ENCODE data around the gene SLC25A23.

SLC25A23 gene

DNA sequence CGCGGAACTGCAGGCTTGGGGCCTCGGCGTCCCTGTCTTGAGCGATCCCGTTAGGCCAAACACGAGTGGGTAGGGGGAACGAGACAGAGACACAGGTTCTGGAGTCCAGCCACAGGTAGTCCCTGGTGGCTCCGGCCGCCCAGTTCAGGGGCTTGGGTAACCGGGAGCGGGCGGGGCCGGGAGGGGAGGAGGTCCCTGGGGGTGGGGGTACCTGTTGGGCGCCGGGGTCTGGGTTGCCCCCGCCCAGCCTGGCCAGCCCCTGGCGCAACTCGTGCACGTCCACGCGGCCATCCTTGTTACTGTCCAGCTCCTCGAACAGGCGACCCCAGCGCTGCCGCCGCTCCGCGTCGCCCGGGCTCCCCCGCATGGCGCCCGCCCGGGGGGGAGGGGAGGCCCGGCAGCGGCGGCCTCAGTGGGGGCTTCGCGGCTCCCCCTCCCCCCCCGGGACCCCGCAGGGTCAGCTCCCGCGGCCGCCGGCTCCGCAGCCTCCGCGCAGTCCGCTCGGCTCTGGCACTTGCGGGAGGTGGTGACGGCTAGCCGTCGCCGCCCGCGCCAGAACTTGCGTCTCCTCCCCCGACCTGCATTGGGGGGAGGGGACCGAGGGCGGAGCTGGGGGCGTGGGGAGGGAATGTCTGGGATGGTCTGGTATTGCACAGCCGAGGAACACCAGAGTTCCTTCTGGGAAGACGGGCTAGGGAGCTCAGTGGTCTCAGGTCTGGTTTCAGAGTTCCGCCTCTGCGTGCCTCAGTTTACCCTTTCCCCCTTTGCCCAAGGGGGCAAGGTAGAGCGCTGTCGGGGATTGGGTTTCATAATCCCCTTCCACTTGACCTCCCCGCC, at the start of gene SLC25A23:
TSS of gene SLC25A23 (minus strand) at position 531 of the 837 bp plus-strand sequence. CDS start at position 367, 164 bp downstream.
- H3K36me3 ChIP-seq (ENCODE audit: control insufficient read depth in 2 of 2, insufficient read depth in 1 of 2, low read length in 2 of 2) = peaks cover 0 to 29% of the 10 kb centered on the region in 2 experiments; a peak in 1 of 3 replicates
- CTCF ChIA-PET = interaction anchor here (0.6 to 0.7 kb wide), 4 partner anchors 86 to 1781 kb away, joined by 3 read pairs; no protein-coding TSS in a partner anchor
- H3K4me1 ChIP-seq (ENCODE audit: control insufficient read depth, insufficient read depth, low read length) = no peaks in the 10 kb centered on the region
- H3K4me3 ChIP-seq (ENCODE audit: low read depth, low read length) = peak within 1 kb of the TSS; percentile 62
- H3K9me3 ChIP-seq (ENCODE audit: control insufficient read depth, insufficient read depth, low read depth, low read length) = no peaks in the 10 kb centered on the region
- peak within 1 kb of the TSS; percentile 48; the same call in 1 of the 2 replicates for H3K27ac ChIP-seq (ENCODE audit: extremely low read depth, low read depth, low read length)
- POLR2A ChIA-PET = interaction anchor here (0.6 to 1.3 kb wide), 8 partner anchors 27 to 770 kb away, joined by 3 to 7 read pairs (median 4); partner anchors contain the start of genes ALKBH7, KHSRP, RPL36 and TNFSF9
- no peak for TF ChIP-seq ZNF658 (tag by site-specific recombination; IDR thresholded peaks at IDR 0.05)
- TF ChIP-seq ZNF341 (tag by site-specific recombination; IDR thresholded peaks at IDR 0.05; ENCODE audit: low read depth) = peak; percentile 89
- no peak for TF ChIP-seq ZNF596 (tag by site-specific recombination; IDR thresholded peaks at IDR 0.05)
- TF ChIP-seq EGR2 (tag by site-specific recombination; IDR thresholded peaks at IDR 0.05; ENCODE audit: low read depth) = peak; percentile 66
- no peak for TF ChIP-seq ZSCAN18 (tag by site-specific recombination; IDR thresholded peaks at IDR 0.05)
- 0 out of 2 replicates have a peak, but pooled peaks have one; percentile 4 for TF ChIP-seq SCRT1 (tag by site-specific recombination; IDR thresholded peaks at IDR 0.05; ENCODE audit: borderline replicate concordance)
- TF ChIP-seq, protein P1, sequence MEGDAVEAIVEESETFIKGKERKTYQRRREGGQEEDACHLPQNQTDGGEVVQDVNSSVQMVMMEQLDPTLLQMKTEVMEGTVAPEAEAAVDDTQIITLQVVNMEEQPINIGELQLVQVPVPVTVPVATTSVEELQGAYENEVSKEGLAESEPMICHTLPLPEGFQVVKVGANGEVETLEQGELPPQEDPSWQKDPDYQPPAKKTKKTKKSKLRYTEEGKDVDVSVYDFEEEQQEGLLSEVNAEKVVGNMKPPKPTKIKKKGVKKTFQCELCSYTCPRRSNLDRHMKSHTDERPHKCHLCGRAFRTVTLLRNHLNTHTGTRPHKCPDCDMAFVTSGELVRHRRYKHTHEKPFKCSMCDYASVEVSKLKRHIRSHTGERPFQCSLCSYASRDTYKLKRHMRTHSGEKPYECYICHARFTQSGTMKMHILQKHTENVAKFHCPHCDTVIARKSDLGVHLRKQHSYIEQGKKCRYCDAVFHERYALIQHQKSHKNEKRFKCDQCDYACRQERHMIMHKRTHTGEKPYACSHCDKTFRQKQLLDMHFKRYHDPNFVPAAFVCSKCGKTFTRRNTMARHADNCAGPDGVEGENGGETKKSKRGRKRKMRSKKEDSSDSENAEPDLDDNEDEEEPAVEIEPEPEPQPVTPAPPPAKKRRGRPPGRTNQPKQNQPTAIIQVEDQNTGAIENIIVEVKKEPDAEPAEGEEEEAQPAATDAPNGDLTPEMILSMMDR (tag by site-specific recombination; IDR thresholded peaks at IDR 0.05) = no peak
- no peak for TF ChIP-seq ZNF624 (tag by site-specific recombination; IDR thresholded peaks at IDR 0.05)
- no peak for TF ChIP-seq HOXA7 (CRISPR knock-in tag; IDR thresholded peaks at IDR 0.05; ENCODE audit: borderline replicate concordance)
- TF ChIP-seq ZNF76 (tag by site-specific recombination; IDR thresholded peaks at IDR 0.05; ENCODE audit: borderline replicate concordance, low read depth) = no peak
- peak; percentile 74; the same call in 1 of the 2 replicates for TF ChIP-seq ZNF398 (tag by site-specific recombination; IDR thresholded peaks at IDR 0.05)
- TF ChIP-seq SP3 (tag by site-specific recombination; IDR thresholded peaks at IDR 0.05) = no peak
- TF ChIP-seq KLF16 (tag by site-specific recombination; IDR thresholded peaks at IDR 0.05) = no peak
- TF ChIP-seq ZFHX2 (tag by site-specific recombination; conservative IDR thresholded peaks at IDR 0.05) = peak; percentile 86
- 0 out of 2 replicates have a peak, but pooled peaks have one; percentile 20 for TF ChIP-seq ZNF133 (tag by site-specific recombination; IDR thresholded peaks at IDR 0.05)
- TF ChIP-seq, protein P2, sequence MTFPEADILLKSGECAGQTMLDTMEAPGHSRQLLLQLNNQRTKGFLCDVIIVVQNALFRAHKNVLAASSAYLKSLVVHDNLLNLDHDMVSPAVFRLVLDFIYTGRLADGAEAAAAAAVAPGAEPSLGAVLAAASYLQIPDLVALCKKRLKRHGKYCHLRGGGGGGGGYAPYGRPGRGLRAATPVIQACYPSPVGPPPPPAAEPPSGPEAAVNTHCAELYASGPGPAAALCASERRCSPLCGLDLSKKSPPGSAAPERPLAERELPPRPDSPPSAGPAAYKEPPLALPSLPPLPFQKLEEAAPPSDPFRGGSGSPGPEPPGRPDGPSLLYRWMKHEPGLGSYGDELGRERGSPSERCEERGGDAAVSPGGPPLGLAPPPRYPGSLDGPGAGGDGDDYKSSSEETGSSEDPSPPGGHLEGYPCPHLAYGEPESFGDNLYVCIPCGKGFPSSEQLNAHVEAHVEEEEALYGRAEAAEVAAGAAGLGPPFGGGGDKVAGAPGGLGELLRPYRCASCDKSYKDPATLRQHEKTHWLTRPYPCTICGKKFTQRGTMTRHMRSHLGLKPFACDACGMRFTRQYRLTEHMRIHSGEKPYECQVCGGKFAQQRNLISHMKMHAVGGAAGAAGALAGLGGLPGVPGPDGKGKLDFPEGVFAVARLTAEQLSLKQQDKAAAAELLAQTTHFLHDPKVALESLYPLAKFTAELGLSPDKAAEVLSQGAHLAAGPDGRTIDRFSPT (tag by site-specific recombination; IDR thresholded peaks at IDR 0.05) = peak; percentile 58; the same call in 1 of the 2 replicates
- no peak for TF ChIP-seq ZNF2 (tag by site-specific recombination; IDR thresholded peaks at IDR 0.05)
- TF ChIP-seq ZBTB48 (tag by site-specific recombination; IDR thresholded peaks at IDR 0.05) = peak; percentile 97
- TF ChIP-seq KLF9 (tag by site-specific recombination; IDR thresholded peaks at IDR 0.05; ENCODE audit: low read depth) = peak; percentile 96; the same call in 1 of the 2 replicates
- 0 out of 2 replicates have a peak, but pooled peaks have one; percentile 66 for TF ChIP-seq MZF1 (tag by site-specific recombination; IDR thresholded peaks at IDR 0.05; ENCODE audit: borderline replicate concordance)
- TF ChIP-seq ZNF239 (tag by site-specific recombination; IDR thresholded peaks at IDR 0.05) = no peak
- peak; percentile 92 for TF ChIP-seq SCRT2 (tag by site-specific recombination; IDR thresholded peaks at IDR 0.05)
- peak; percentile 95; the same call in 1 of the 2 replicates for TF ChIP-seq KLF10 (tag by site-specific recombination; IDR thresholded peaks at IDR 0.05)
- no peak for TF ChIP-seq ZNF837 (tag by site-specific recombination; IDR thresholded peaks at IDR 0.05)
- no peak for TF ChIP-seq ZNF37A (tag by site-specific recombination; IDR thresholded peaks at IDR 0.05)
- peak; percentile 8; the same call in 1 of the 2 replicates for TF ChIP-seq ZBTB1 (tag by site-specific recombination; IDR thresholded peaks at IDR 0.05)
- TF ChIP-seq, protein P3, sequence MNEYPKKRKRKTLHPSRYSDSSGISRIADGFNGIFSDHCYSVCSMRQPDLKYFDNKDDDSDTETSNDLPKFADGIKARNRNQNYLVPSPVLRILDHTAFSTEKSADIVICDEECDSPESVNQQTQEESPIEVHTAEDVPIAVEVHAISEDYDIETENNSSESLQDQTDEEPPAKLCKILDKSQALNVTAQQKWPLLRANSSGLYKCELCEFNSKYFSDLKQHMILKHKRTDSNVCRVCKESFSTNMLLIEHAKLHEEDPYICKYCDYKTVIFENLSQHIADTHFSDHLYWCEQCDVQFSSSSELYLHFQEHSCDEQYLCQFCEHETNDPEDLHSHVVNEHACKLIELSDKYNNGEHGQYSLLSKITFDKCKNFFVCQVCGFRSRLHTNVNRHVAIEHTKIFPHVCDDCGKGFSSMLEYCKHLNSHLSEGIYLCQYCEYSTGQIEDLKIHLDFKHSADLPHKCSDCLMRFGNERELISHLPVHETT (tag by site-specific recombination; IDR thresholded peaks at IDR 0.05) = no peak; the same call in 1 of the 2 replicates
- peak; percentile 34; the same call in 1 of the 2 replicates for TF ChIP-seq ZNF473 (tag by site-specific recombination; IDR thresholded peaks at IDR 0.05)
- no peak for TF ChIP-seq ZNF426 (tag by site-specific recombination; IDR thresholded peaks at IDR 0.05)

All from HEK293 (cell line).